HG02943 (cell line): ENCODE measurements around the gene CLSTN2.

Experiments
- ATAC-seq: cut with Tn5 transposase; IDR thresholded peaks from one replicate; pipeline ENCODE4 v1.9.1; 2021; ENCODE audit warnings: mild to moderate bottlenecking, low read depth, moderate library complexity; ENCODE audit not compliant: unreplicated experiment

Gene CLSTN2

DNA sequence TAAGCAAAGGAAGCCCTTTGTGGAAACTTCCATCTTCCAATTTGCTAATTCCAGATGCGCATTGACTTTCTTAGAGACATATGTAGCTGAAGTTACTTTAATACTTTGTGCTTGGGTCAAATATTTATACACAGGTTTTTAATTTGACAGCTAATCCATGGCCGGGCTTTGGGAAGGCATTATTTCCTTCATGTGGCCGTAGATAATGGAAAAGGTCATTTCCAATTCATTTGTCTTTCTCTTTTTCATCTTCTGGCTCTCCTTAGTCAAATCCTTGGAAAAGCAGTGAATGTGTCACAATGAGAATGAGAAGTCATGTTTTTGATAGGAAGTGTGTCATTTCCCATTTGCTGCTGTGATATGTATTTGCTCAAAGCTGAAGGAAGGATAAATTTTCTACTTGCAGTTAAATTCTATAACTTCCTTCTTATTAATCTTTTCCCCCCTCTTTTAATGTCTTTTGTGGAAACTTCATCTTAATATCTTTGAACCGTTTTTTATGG is 323.3 kb downstream of the CLSTN2 start:
- no peak for ATAC-seq

DNA sequence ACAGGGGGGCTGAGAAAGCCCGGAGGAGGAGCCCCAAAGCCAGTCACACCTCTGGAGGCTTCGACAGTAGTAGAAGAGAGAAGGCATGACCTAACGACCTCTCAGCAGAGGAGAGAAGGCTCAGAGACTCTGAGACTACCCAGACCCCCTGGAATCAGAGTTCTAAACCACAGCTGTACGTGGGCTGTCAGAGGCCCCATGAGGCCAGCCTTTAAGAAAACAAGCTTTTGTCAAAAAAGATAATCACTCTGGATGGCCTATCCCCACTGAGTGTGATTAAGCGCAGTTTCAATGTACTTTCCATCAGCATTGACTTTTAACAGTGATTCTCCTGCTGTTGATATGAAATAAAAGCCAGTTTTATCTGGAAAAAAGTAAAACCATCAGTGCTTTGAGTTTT is 330.3 kb downstream of the CLSTN2 start:
- no peak for ATAC-seq

DNA sequence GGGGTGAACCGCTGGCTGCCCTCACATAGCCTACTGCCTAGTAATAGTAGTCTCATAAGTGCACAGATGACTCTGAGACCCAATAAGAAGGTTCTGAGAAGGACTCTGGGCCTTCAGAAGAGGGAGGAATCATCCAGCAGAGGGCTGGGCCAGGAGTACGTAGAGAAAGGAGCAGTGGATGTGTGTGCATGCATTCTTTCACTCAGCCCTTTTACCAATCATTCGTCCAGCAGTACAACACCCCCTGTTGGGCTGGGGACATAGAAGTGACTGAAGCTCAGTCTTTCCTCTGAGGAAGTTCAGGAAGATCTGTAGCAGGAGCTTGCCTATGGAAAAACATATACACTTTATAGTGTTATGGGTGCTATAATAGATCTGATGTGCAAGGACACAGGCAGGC is 333.1 kb downstream of the CLSTN2 start:
- ATAC-seq = no peak

DNA sequence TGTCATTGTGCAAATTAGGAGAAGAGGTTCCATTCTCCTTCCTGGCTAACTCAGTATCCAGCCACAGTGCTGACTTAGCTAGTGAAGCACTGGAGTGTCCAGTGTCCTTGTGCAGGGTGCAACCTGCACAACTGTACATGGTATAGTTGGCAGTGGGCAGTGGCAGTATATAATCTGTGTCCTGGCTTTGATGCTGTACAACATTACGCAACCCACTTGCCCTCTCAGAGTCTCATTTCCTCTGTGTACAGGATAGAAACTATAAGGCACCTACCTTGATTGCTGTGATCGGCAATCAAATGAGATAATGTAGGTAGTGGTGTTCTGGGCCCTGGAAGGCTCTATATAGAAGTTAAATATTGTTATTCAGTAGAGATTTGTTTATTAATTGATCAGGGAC is 333.6 kb downstream of the CLSTN2 start:
- ATAC-seq = no peak

DNA sequence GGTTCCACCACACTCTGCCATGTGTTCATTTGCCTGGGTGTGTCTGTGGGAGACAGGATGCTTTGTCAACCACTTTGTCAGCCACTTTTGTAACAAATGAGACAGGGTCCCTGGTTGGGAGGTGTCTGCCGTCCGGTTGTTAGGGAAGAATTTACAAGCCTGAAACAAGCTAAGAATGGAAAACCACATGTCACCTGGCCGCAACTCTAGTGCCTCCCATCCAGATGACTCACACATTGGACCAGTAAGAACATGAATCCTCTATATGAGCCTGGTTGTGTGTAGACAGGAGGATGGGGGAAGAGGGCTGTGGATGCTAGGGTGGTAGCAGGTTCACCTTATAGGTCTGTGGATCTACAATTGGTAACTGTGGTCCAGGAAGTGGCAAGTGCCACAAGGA is 335.3 kb downstream of the CLSTN2 start:
- ATAC-seq = no peak

DNA sequence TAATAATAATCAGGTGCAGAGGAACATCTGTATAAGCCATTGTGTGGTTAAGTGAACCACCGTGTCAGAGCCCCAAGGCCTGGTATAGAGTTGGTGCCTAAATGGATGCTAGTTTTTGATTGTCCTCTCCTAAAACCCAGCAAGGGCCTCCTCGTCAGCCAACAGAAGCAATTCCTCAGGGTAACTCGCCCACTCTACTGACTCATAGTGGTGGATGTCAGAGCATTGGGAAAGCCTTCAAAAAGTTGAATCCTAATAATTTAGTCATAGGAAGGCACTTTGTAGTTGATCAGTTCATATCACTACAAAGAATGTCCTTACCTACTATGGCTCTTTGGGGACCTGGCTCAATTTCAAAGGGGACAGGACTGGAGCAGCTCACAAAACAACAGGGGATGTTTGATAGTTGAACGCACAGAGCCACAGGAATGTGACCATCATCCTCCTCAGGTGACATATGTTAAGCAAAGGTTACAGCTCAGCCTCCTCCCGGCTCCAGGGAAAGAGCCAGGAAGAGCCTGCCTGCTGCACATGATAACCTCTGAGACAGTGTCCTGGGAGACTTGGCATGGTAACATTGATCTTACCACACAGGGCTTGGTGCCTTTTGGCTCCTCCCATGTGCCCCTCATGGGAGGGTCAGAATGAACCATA is 338.7 kb downstream of the CLSTN2 start:
- ATAC-seq = no peak

DNA sequence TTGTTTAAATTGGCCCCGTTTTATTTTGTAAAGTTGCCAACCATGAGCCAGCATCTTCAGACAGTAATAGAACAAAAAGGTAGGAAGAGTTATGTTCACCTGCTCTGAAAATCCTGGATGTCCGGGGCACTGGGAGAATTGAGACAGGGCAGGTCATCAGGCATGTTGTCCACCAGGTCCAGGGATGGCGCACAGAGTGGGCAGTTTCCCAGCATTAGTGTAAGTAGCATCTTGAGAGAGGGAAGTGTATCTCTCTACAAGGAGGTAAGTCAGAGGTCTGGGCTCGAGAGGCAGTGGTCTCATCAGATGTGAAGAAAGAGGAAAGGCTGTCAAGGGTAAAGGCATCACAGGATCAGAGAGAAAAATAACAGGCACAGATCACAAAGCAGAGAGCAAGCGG is 339.4 kb downstream of the CLSTN2 start:
- ATAC-seq = no peak

DNA sequence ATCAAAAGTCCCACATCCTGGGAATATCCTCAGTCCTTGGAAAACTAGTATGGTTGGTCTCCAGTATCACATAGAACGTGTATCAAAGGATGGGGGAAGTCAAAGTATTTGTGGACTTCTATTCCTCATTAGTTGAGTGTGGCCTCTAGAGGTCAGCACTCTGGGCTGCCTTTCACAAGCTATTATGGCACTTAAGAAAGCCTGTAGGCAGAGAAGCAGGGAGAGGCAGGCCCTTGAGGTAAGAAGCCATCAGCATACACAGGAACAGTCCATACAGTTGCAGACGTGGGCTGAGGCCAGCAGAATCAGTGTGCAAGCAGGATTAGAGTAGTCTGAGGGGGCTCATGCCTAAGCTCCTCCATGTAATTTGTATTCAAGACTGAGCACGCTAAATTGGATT is 341.7 kb downstream of the CLSTN2 start:
- no peak for ATAC-seq

DNA sequence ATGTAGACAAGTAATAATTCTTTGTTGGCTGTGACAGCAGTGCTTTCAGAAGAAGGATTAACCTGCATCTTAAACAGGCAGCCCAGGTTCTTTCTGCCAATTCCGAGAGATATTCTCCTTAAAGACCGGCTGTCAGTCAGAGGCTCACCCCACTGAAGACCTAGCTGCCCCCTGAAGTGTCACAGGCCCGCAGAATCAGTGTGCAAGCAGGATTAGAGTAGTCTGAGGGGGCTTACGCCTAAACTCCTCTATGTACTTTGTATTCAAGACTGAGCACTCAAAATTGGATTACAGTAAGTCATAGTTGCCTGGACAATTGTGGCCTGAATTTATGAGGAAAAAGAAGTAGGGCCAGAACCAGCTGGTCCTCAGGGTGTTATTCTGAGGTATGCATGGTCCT is 342.9 kb downstream of the CLSTN2 start:
- ATAC-seq = no peak

DNA sequence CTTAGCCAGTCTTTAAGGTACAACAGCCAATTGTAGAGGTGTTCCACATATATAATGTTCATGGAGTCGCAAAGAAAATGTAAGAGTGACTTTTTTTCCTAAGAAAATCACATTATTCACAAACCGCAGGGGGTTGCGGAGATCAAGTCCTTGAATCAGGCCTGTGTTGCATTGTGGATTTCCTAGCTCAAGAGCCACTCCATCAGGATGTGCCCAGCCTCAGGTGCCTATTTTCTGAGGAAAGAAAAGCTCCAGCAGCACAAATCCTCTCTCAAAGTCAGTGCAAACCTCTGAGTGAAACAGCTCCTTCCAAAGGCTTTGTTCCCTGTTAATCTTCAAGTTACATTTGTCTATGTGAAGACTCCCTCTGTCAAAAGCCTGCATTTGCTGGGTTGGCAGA is 349.4 kb downstream of the CLSTN2 start:
- ATAC-seq = no peak

DNA sequence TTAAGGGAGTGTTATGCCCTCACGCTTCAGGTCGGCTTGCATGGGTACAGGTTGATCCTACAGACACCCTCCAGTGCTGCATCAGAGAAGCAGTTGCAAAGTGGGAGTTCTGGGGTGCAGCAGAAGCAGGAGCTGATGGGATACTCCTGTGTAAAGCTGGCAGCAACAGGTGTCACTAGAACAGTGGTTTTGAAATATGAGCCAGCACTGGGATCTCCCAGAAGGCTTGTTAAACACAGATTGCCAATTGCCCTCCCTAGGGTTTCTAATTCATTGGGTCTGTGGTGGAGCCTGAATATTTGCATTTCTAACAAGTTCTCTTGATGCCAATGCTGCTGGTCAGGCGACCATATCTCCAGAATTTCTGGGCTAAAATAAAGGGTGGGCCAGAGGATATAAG is 350.4 kb downstream of the CLSTN2 start:
- ATAC-seq = no peak

DNA sequence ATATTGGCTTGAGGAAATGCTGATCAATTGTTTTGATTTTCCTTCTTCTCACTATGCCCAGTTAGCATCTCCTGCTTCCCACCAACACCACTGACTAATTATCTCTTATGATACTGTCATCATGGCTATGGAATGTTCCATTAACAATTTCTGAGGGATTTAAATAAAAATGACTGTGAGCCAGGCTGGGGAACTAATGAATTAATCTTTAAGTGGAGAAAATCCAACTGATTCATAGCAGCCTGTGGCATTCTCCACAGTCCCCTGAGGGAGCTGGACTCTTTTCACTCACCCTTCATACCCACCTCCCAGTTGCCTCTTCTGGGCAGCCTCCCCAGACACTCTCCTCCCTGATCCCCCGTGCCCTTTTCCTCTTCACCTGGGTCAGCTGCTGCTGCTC is 353.6 kb downstream of the CLSTN2 start:
- ATAC-seq = no peak

DNA sequence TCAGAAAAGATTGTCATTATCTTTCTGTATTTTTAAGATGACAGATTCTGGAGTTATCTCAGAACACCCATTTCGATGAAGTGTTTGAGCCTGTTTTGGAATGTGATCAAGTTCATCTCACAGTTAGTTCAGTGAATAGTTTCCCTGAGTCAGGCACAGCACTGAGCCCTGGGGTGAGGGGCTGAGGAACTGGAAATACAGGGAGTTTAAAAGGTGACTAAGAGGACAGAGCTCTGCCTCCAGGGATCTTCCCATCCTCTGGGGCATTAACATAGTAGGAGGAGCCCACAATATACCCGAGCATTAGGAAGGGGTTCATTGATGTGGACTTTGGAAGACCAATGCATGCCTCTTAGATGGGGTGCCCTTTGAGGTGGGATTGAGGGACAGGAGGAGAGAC is 355.1 kb downstream of the CLSTN2 start:
- ATAC-seq = no peak

DNA sequence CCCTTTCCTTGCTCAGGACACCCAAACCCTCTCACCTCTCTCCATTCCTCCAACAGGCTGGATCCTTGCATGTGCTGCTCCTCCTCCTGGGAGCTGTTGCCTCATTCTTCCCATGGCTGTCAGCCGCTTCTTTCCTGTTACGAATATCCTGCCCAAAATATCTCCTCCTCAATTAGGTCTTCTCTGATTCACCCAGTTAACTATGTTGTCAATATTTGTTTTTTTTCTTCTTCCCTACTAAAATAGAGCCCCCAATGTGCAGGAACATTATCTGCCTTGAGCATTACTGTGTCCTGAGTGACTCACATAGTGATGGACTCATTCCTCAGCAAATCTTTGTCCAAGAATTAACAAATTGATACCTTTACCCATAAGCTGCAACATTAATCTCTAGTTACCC is 357.2 kb downstream of the CLSTN2 start:
- no peak for ATAC-seq

DNA sequence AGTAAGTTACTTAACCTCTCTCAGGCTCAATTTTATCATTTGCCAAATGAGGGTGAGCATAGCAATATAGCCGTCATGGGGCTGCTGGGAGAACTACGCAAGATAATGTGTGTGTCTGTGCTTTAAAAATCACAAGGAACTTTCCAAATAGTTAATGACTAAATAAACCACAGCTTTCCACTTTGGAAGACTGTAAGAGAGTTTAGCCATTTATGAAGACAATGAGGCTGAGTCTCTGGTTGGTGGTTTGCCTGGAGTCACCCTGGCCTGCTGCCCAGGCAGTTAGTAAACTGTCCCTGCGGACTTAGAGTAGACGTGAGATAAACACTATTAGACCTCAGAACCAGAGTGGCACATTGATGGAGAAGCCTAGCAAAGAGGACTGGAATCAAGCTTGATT is 357.7 kb downstream of the CLSTN2 start:
- no peak for ATAC-seq

DNA sequence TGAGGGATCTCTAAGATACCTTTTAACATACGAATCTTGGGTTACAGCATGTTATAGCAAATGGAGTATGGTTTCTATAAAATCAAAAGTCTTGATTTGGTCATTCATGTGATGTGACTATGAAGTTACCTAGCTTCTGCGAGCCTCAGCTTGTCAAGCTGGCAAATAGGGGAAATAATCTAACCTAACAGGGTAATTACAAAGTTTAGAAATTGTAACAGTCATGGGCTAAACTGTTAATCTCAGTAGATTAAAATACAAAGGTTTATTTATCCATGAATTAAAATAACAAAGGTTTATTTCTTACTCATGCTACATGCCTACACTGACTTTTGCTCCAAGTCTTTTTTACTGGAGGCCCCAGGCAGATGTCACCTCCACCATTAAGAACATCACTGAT is 359.1 kb downstream of the CLSTN2 start:
- no peak for ATAC-seq

DNA sequence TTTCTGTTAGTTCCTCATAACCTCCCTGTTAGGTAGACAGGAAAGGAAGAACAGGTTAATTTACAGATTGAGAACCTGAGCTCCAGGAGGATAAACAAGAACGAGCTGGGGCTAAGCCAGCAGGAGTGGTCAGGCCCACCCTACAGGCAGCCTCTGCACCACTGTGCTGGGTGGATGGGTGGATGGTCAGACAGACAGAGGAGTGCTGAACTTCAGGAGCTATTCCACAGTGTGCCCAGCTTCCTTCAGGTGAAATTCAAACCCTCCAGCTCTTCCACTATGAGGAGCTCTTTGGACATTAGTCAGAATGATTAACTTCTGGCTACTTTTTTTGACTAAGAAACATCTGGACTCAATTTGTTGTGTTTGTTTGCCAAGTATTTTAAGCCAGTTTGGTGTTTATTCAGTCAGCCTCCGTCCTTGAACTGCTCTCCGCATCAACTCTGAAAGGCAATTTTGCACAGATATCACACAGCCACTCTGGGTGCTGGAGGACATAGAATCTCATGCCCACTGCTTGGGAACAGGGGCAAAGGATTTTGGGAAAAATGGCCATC is 361.9 kb downstream of the CLSTN2 start:
- ATAC-seq = no peak

DNA sequence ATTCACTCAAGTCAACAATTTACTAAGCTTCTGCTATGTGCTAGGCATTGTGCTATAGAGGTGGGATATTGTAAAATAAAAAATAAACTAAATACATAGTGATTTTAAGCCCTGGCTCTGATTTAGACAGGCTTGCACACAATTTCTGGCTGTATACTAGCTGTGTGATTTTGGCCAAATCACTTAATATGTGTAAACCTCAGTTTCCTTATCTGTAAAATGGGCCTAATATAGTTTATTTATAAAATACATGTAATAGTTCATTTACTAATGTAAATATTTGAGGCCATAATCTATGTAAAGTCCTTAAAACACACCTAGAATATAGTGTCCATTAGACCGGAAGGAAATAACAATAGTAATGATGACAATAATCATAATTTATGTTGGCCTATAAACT is 363.1 kb downstream of the CLSTN2 start:
- ATAC-seq = no peak

DNA sequence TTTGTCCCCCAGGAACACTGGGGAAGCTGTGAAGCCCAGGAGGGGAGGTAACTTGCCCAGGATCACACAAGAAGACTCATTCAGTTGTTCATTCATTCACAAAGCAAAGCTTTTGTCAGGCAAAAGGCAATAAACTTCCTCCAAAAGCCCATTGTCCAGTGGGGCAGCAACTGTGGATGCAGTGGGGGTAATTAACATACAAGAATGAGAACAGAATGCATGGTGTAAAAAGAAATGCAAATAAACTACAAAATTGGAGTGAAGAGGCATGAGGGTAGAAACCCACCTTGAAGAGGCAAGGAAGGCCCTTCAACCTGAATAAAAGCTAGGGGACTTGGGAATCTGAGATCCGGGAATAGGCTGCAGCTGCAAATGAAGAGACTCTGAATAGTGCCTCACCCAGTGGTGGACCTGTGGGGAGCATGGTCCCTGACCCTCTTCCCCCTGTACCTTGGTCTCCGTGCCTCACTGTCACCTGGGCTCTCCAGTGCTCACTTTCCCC is 363.6 kb downstream of the CLSTN2 start:
- ATAC-seq = no peak

DNA sequence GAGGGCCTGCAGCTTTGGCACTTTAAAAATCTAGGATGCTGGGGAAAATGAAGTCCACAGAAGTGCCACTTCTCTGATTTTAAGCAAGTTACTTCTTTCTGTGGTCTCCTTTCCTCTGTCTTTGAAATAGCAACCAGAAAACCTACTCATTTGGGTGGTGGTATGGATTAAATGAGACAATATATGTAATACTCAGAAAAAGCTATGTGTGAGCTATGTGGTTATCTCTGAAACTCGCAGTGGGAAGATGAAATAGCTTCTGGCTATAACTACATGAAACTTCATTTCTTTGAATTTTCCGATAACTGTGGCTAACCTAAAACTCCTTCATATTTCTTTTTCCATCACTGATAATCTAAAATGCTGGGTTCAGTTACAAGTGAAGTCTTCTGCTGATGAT is 368.9 kb downstream of the CLSTN2 start:
- no peak for ATAC-seq

DNA sequence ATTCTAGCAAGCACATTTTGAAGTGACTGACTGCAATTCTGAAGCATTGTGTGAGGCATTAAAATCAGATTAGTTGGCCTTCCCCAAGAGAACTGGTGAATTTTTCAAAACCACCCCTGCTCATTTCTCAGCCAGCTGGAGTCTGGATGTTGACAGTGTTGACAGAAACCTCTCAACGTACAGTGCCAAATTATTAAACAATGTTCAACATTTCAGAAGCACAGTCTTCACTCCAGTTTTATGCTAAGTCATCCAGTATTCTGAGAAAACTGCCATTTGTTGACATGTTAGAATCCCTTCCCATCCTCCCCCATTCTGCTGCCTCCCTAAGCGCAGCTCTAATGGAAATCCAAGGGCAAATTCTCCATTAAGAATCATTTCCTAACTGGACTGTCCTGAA is 373.6 kb downstream of the CLSTN2 start:
- no peak for ATAC-seq

DNA sequence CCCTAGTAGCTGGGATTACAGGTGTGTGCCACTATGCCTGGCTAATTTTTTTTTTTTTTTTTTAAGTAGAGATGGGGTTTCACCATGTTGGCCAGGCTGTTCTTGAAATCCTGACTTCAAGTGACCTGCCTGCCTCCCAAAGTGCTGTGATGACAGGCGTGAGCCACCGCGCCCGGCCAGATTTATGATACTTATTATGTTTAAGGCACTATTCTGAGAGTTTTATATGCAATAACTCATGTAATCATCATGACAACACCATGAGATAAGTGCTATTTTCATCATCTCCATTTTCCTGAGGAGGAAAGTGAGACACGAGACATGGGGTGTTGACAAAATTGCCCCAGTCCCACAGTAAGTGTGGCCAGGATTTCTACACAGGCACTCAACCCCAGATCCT is 376.4 kb downstream of the CLSTN2 start:
- ATAC-seq = no peak
